GM18873 (cell line): Measurements from ENCODE around the gene ALX3.
A peak's percentile ranks its signal among the peaks of the same experiment; 100 is the strongest.
"Not testable (repeated sequence)": the region's sequence is repeated elsewhere in the genome, so short reads cannot be mapped to it uniquely, and the experiment has no call there.

Experiments used
- ATAC-seq: cut with Tn5 transposase; IDR thresholded peaks from one replicate; pipeline ENCODE4 v1.9.1; 2021; ENCODE audit warnings: mild to moderate bottlenecking, moderate library complexity, moderate number of reproducible peaks; ENCODE audit not compliant: unreplicated experiment, low FRiP score

The ALX3 gene

GRCh38 chr1:110048923-110049601 is 21.4 kb downstream of the ALX3 start:
- ATAC-seq, result no peak

- no peak for ATAC-seq
Measured at GRCh38 chr1:110048240-110048639, 22.2 kb downstream of the ALX3 start.

- ATAC-seq, result no peak
Measured at GRCh38 chr1:110047463-110047862, 23.0 kb downstream of the ALX3 start.

- ATAC-seq, result no peak
Measured at GRCh38 chr1:110043016-110043415, 27.5 kb downstream of the ALX3 start.

- no peak for ATAC-seq
Measured at GRCh38 chr1:110040548-110040947, 29.9 kb downstream of the ALX3 start.

GRCh38 chr1:110039641-110040040 is 30.8 kb downstream of the ALX3 start:
- no peak for ATAC-seq

- no peak for ATAC-seq
Measured at GRCh38 chr1:110038271-110038670, 32.2 kb downstream of the ALX3 start.

- peak; percentile 5 for ATAC-seq
Measured at GRCh38 chr1:110035236-110035752, 35.2 kb downstream of the ALX3 start.

GRCh38 chr1:110034451-110035235 is 35.8 kb downstream of the ALX3 start, which contains the start of gene STRIP1:
Gene STRIP1, plus strand, starts transcription at chr1:110034624. Its CDS starts 14 bp downstream, at chr1:110034638.
- ATAC-seq, result peak; percentile 81

GRCh38 chr1:110034040-110034450 is 36.4 kb downstream of the ALX3 start:
- no peak for ATAC-seq

- no peak for ATAC-seq
Measured at GRCh38 chr1:110033421-110033820, 37.1 kb downstream of the ALX3 start.

- no peak for ATAC-seq
Measured at GRCh38 chr1:110032327-110032726, 38.1 kb downstream of the ALX3 start.

GRCh38 chr1:110030687-110031086 is 39.8 kb downstream of the ALX3 start:
- not testable (repeated sequence) for ATAC-seq

- ATAC-seq, result no peak
Measured at GRCh38 chr1:110024613-110025012, 45.9 kb downstream of the ALX3 start.

GRCh38 chr1:110021285-110021684 is 49.2 kb downstream of the ALX3 start:
- no peak for ATAC-seq

- ATAC-seq, result no peak
Measured at GRCh38 chr1:110019770-110020169, 50.7 kb downstream of the ALX3 start.

- no peak for ATAC-seq
Measured at GRCh38 chr1:110018396-110018795, 52.1 kb downstream of the ALX3 start.

- ATAC-seq, result no peak
Measured at GRCh38 chr1:110017792-110018191, 52.7 kb downstream of the ALX3 start.

- peak; percentile 41 for ATAC-seq
Measured at GRCh38 chr1:110012100-110012780, 58.2 kb downstream of the ALX3 start.

GRCh38 chr1:110011527-110012041 is 58.9 kb downstream of the ALX3 start:
- ATAC-seq, result peak; percentile 96
